ENCODE results near the gene ACAP3.

Gene ACAP3

GRCh38 chr1:1348420-1349255 lies 40.9 kb upstream of the ACAP3 start:
- Histone ChIP-seq H3K4me3 (peak overlapping the region; percentile 57), H3K27me3 (ENCODE audit: low read depth) (peaks cover 5% of the 10 kb centered on the region), H3K36me3 (replicated peaks) (no peaks in the 10 kb centered on the region; the same call in 1 of the 2 replicates), H3K9me3 (no peaks in the 10 kb centered on the region), H3K4me1 (0 out of 2 replicates have a peak, but pooled peaks cover 2% of the 10 kb centered on the region)
- in situ Hi-C loops (cut with MboI; ENCODE audit: low sequenced_read_pairs), result no loop called here
- DNase-seq (ENCODE audit: low spot score in 2 of 2), result no peak

GRCh38 chr1:1347663-1348419 lies 40.1 kb upstream of the ACAP3 start:
- DNase-seq (ENCODE audit: low spot score in 2 of 2), result peak; percentile 37 to 72
- Histone ChIP-seq H3K36me3 (replicated peaks) (no peaks in the 10 kb centered on the region; the same call in 1 of the 2 replicates), H3K4me3 (peak overlapping the region; percentile 57), H3K27me3 (ENCODE audit: low read depth) (no peaks in the 10 kb centered on the region), H3K4me1 (no peaks in the 10 kb centered on the region), H3K9me3 (no peaks in the 10 kb centered on the region)
- in situ Hi-C loops (cut with MboI; ENCODE audit: low sequenced_read_pairs), result no loop called here

GRCh38 chr1:1347026-1347595 lies 39.4 kb upstream of the ACAP3 start:
- H3K27me3 ChIP-seq (ENCODE audit: low read depth), result no peaks in the 10 kb centered on the region
- DNase-seq (ENCODE audit: low spot score in 2 of 2), result no peak
- peak overlapping the region; percentile 57 for H3K4me3 ChIP-seq
- in situ Hi-C loops (cut with MboI; ENCODE audit: low sequenced_read_pairs), result no loop called here
- no peaks in the 10 kb centered on the region; the same call in none of the 2 replicates for H3K36me3 ChIP-seq (replicated peaks)
- H3K9me3 ChIP-seq, result no peaks in the 10 kb centered on the region
- H3K4me1 ChIP-seq, result no peaks in the 10 kb centered on the region

GRCh38 chr1:1346501-1346890 lies 38.8 kb upstream of the ACAP3 start:
- in situ Hi-C loops (cut with MboI; ENCODE audit: low sequenced_read_pairs), result no loop called here
- H3K36me3 ChIP-seq (replicated peaks), result peaks cover 5% of the 10 kb centered on the region
- DNase-seq (ENCODE audit: low spot score in 2 of 2), result no peak
- H3K4me1 ChIP-seq, result no peaks in the 10 kb centered on the region
- no peaks in the 10 kb centered on the region for H3K9me3 ChIP-seq
- no peak overlapping the region for H3K4me3 ChIP-seq
- H3K27me3 ChIP-seq (ENCODE audit: low read depth), result no peaks in the 10 kb centered on the region

GRCh38 chr1:1345860-1346500 lies 38.2 kb upstream of the ACAP3 start:
- Histone ChIP-seq H3K4me3 (no peak overlapping the region), H3K4me1 (no peaks in the 10 kb centered on the region), H3K36me3 (replicated peaks) (peaks cover 10% of the 10 kb centered on the region), H3K9me3 (no peaks in the 10 kb centered on the region), H3K27me3 (ENCODE audit: low read depth) (no peaks in the 10 kb centered on the region)
- no peak for DNase-seq (ENCODE audit: low spot score in 2 of 2)
- in situ Hi-C loops (cut with MboI; ENCODE audit: low sequenced_read_pairs), result no loop called here

- DNase-seq (ENCODE audit: low spot score in 2 of 2), result no peak
- Histone ChIP-seq H3K36me3 (replicated peaks) (peaks cover 11% of the 10 kb centered on the region), H3K9me3 (no peaks in the 10 kb centered on the region), H3K27me3 (ENCODE audit: low read depth) (no peaks in the 10 kb centered on the region), H3K4me3 (no peak overlapping the region), H3K4me1 (no peaks in the 10 kb centered on the region)
- in situ Hi-C loops (cut with MboI; ENCODE audit: low sequenced_read_pairs), result no loop called here
Observed at GRCh38 chr1:1345384-1345783, 37.7 kb upstream of the ACAP3 start.

- H3K4me1 ChIP-seq, result no peaks in the 10 kb centered on the region
- H3K4me3 ChIP-seq, result no peak overlapping the region
- no peaks in the 10 kb centered on the region for H3K27me3 ChIP-seq (ENCODE audit: low read depth)
- in situ Hi-C loops (cut with MboI; ENCODE audit: low sequenced_read_pairs), result no loop called here
- no peaks in the 10 kb centered on the region for H3K9me3 ChIP-seq
- peak in 1 of 2 experiments; percentile 62 for DNase-seq (ENCODE audit: low spot score in 2 of 2)
- peaks cover 15% of the 10 kb centered on the region for H3K36me3 ChIP-seq (replicated peaks)
Observed at GRCh38 chr1:1344655-1345361, 37.1 kb upstream of the ACAP3 start.

GRCh38 chr1:1343811-1344421 lies 36.2 kb upstream of the ACAP3 start:
- in situ Hi-C loops (cut with MboI; ENCODE audit: low sequenced_read_pairs), result no loop called here
- Histone ChIP-seq H3K27me3 (ENCODE audit: low read depth) (no peaks in the 10 kb centered on the region), H3K4me1 (no peaks in the 10 kb centered on the region), H3K4me3 (no peak overlapping the region), H3K36me3 (replicated peaks) (peaks cover 18% of the 10 kb centered on the region), H3K9me3 (no peaks in the 10 kb centered on the region)
- no peak for DNase-seq (ENCODE audit: low spot score in 2 of 2)

GRCh38 chr1:1342584-1343115 lies 34.9 kb upstream of the ACAP3 start:
- in situ Hi-C loops (cut with MboI; ENCODE audit: low sequenced_read_pairs), result no loop called here
- DNase-seq (ENCODE audit: low spot score in 2 of 2), result no peak
- peaks cover 26% of the 10 kb centered on the region for H3K36me3 ChIP-seq (replicated peaks)
- H3K9me3 ChIP-seq, result no peaks in the 10 kb centered on the region
- H3K27me3 ChIP-seq (ENCODE audit: low read depth), result no peaks in the 10 kb centered on the region
- no peak overlapping the region for H3K4me3 ChIP-seq
- H3K4me1 ChIP-seq, result no peaks in the 10 kb centered on the region

GRCh38 chr1:1342061-1342562 lies 34.4 kb upstream of the ACAP3 start:
- Histone ChIP-seq H3K4me1 (no peaks in the 10 kb centered on the region), H3K27me3 (ENCODE audit: low read depth) (no peaks in the 10 kb centered on the region), H3K9me3 (no peaks in the 10 kb centered on the region), H3K4me3 (no peak overlapping the region), H3K36me3 (replicated peaks) (peaks cover 30% of the 10 kb centered on the region)
- DNase-seq (ENCODE audit: low spot score in 2 of 2), result no peak
- in situ Hi-C loops (cut with MboI; ENCODE audit: low sequenced_read_pairs), result no loop called here

GRCh38 chr1:1341549-1342021 lies 33.9 kb upstream of the ACAP3 start:
- Histone ChIP-seq H3K27me3 (ENCODE audit: low read depth) (no peaks in the 10 kb centered on the region), H3K9me3 (no peaks in the 10 kb centered on the region), H3K4me1 (no peaks in the 10 kb centered on the region), H3K4me3 (no peak overlapping the region), H3K36me3 (replicated peaks) (peaks cover 36% of the 10 kb centered on the region)
- in situ Hi-C loops (cut with MboI; ENCODE audit: low sequenced_read_pairs), result no loop called here
- DNase-seq (ENCODE audit: low spot score in 2 of 2), result no peak

GRCh38 chr1:1340791-1341548 lies 33.2 kb upstream of the ACAP3 start:
- Histone ChIP-seq H3K4me1 (no peaks in the 10 kb centered on the region), H3K36me3 (replicated peaks) (peaks cover 38% of the 10 kb centered on the region), H3K9me3 (no peaks in the 10 kb centered on the region), H3K27me3 (ENCODE audit: low read depth) (no peaks in the 10 kb centered on the region), H3K4me3 (no peak overlapping the region)
- DNase-seq (ENCODE audit: low spot score in 2 of 2), result no peak
- in situ Hi-C loops (cut with MboI; ENCODE audit: low sequenced_read_pairs), result no loop called here
